ENCODE data around the gene FNIP2. TPM values are rescaled to one million over a fixed set of nuclear protein-coding genes. Genes with fewer than 3 reads are reported as not detected.

The FNIP2 gene
- total RNA-seq, 1 experiment from 2014 or later, result 5.2 TPM

- 0 out of 2 replicates have a peak, but pooled peaks cover 3% of the 10 kb centered on the region for H3K79me2 ChIP-seq (ENCODE audit: low read length)
- no peak overlapping the region for H3K4me3 ChIP-seq (ENCODE audit: low read length)
- H2AFZ ChIP-seq (ENCODE audit: low read length), result no peak overlapping the region
- H4K20me1 ChIP-seq (ENCODE audit: low read length), result no peaks in the 10 kb centered on the region
- H3K4me1 ChIP-seq (ENCODE audit: insufficient read depth, low read length), result peaks cover 4% of the 10 kb centered on the region; the same call in 1 of the 2 replicates
- ChIA-PET CTCF (no interaction called here), POLR2A (ENCODE audit: unreplicated experiment) (no interaction called here)
- H3K4me2 ChIP-seq (ENCODE audit: low read length), result no peak overlapping the region
- H3K9me3 ChIP-seq (ENCODE audit: low read length), result no peaks in the 10 kb centered on the region
- H3K9ac ChIP-seq (ENCODE audit: low read length), result no peak overlapping the region
- no peaks in the 10 kb centered on the region for H3K9me2 ChIP-seq (replicated peaks; ENCODE audit: low read length)
- DNase-seq (no peak), ATAC-seq (no peak)
- no peak overlapping the region for H3K27ac ChIP-seq (ENCODE audit: low read length)
- intact Hi-C loops (cut with micrococcal nuclease), result no loop called here
- TF ChIP-seq EZH2phosphoT487 (IDR thresholded peaks at IDR 0.05; ENCODE audit: borderline replicate concordance, low read length) (no peak), EZH2 (IDR thresholded peaks at IDR 0.05; ENCODE audit: low read length, unreplicated experiment) (no peak), CTCF (conservative IDR thresholded peaks at IDR 0.05; ENCODE audit: low read depth, low read length) (no peak)
- no peaks in the 10 kb centered on the region for H3K27me3 ChIP-seq (ENCODE audit: low read length)
- BruUV-seq (replicated peaks), result no TSS peak
- no peaks in the 10 kb centered on the region for H3K36me3 ChIP-seq (ENCODE audit: low read depth, low read length)
- H3F3A ChIP-seq (ENCODE audit: low read length, unreplicated experiment), result no peaks in the 10 kb centered on the region
Observed at GRCh38 chr4:158798062-158798461, 29.2 kb downstream of the FNIP2 start.

GRCh38 chr4:158799013-158799770, 30.4 kb downstream of the FNIP2 start:
- H4K20me1 ChIP-seq (ENCODE audit: low read length), result no peaks in the 10 kb centered on the region
- H3F3A ChIP-seq (ENCODE audit: low read length, unreplicated experiment), result no peaks in the 10 kb centered on the region
- DNase-seq (no peak), ATAC-seq (no peak)
- H3K79me2 ChIP-seq (ENCODE audit: low read length), result 0 out of 2 replicates have a peak, but pooled peaks cover 3% of the 10 kb centered on the region
- no peaks in the 10 kb centered on the region for H3K27me3 ChIP-seq (ENCODE audit: low read length)
- intact Hi-C loops (cut with micrococcal nuclease), result no loop called here
- no peak overlapping the region for H3K4me2 ChIP-seq (ENCODE audit: low read length)
- TF ChIP-seq CTCF (conservative IDR thresholded peaks at IDR 0.05; ENCODE audit: low read depth, low read length), result no peak
- TF ChIP-seq EZH2phosphoT487 (IDR thresholded peaks at IDR 0.05; ENCODE audit: borderline replicate concordance, low read length), result no peak
- TF ChIP-seq EZH2 (IDR thresholded peaks at IDR 0.05; ENCODE audit: low read length, unreplicated experiment), result no peak
- H3K27ac ChIP-seq (ENCODE audit: low read length), result no peak overlapping the region
- H3K4me1 ChIP-seq (ENCODE audit: insufficient read depth, low read length), result peaks cover 4% of the 10 kb centered on the region; the same call in 1 of the 2 replicates
- H3K9me2 ChIP-seq (replicated peaks; ENCODE audit: low read length), result no peaks in the 10 kb centered on the region
- H3K9ac ChIP-seq (ENCODE audit: low read length), result no peak overlapping the region
- BruUV-seq (replicated peaks), result no TSS peak
- ChIA-PET CTCF (no interaction called here), POLR2A (ENCODE audit: unreplicated experiment) (no interaction called here)
- H3K36me3 ChIP-seq (ENCODE audit: low read depth, low read length), result no peaks in the 10 kb centered on the region
- H3K9me3 ChIP-seq (ENCODE audit: low read length), result no peaks in the 10 kb centered on the region
- H2AFZ ChIP-seq (ENCODE audit: low read length), result no peak overlapping the region
- H3K4me3 ChIP-seq (ENCODE audit: low read length), result no peak overlapping the region

- Histone ChIP-seq H3K4me1 (ENCODE audit: insufficient read depth, low read length) (peaks cover 4% of the 10 kb centered on the region; the same call in 1 of the 2 replicates), H3K79me2 (ENCODE audit: low read length) (0 out of 2 replicates have a peak, but pooled peaks cover 3% of the 10 kb centered on the region), H2AFZ (ENCODE audit: low read length) (no peak overlapping the region), H3K4me2 (ENCODE audit: low read length) (no peak overlapping the region), H3F3A (ENCODE audit: low read length, unreplicated experiment) (no peaks in the 10 kb centered on the region), H3K9me2 (replicated peaks; ENCODE audit: low read length) (no peaks in the 10 kb centered on the region), H3K9ac (ENCODE audit: low read length) (no peak overlapping the region), H3K4me3 (ENCODE audit: low read length) (no peak overlapping the region), H3K27me3 (ENCODE audit: low read length) (no peaks in the 10 kb centered on the region), H3K36me3 (ENCODE audit: low read depth, low read length) (no peaks in the 10 kb centered on the region), H3K27ac (ENCODE audit: low read length) (no peak overlapping the region), H3K9me3 (ENCODE audit: low read length) (no peaks in the 10 kb centered on the region), H4K20me1 (ENCODE audit: low read length) (no peaks in the 10 kb centered on the region)
- no TSS peak for BruUV-seq (replicated peaks)
- DNase-seq, result no peak
- ChIA-PET POLR2A (ENCODE audit: unreplicated experiment) (no interaction called here), CTCF (no interaction called here)
- no peak for ATAC-seq
- TF ChIP-seq EZH2phosphoT487 (IDR thresholded peaks at IDR 0.05; ENCODE audit: borderline replicate concordance, low read length) (no peak), CTCF (conservative IDR thresholded peaks at IDR 0.05; ENCODE audit: low read depth, low read length) (no peak), EZH2 (IDR thresholded peaks at IDR 0.05; ENCODE audit: low read length, unreplicated experiment) (no peak)
- intact Hi-C loops (cut with micrococcal nuclease), result no loop called here
Observed at GRCh38 chr4:158799856-158800255, 31.0 kb downstream of the FNIP2 start.

All from PC-3 (cell line).